ENCODE data around the gene CREBL2. TPM values are rescaled to one million over a fixed set of nuclear protein-coding genes. Genes with fewer than 3 reads are reported as not detected.
"Not testable (repeated sequence)": the region's sequence is repeated elsewhere in the genome, so short reads cannot be mapped to it uniquely, and the experiment has no call there.

The CREBL2 gene
- total and polyA plus RNA-seq, 7 experiments from 2014 or later: 17.3 to 46.5 (median 35.9) TPM

DNA sequence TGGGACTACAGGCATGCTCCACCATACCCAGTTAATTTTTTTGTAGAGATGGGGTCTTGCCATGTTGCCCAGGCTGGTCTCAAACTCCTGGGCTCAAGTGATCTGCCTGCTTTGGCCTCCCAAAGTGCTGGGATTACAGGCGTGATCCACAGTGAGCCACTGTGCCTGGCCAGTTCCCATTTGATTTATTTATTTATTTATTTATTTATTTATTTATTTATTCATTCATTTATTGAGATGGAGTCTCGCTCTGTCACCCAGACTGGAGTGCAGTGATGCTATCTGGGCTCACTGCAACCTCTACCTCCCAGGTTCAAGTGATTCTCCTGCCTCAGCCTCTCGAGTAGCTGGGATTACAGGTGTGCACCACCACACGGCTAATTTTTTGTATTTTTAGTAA lies 41.0 kb downstream of the CREBL2 start:
- H3K27me3 Mint-ChIP-seq; H3K27me3 ChIP-seq (ENCODE audit: control insufficient read depth in 2 of 2, insufficient read depth in 2 of 2, low read length in 2 of 2); ATAC-seq; H3K4me3 Mint-ChIP-seq; intact Hi-C loops (cut with micrococcal nuclease); H3K27ac ChIP-seq (ENCODE audit: low read depth, low read length); DNase-seq; H3K36me3 ChIP-seq (ENCODE audit: control insufficient read depth in 2 of 3, insufficient read depth in 3 of 3, low read length in 3 of 3); H3K4me3 ChIP-seq (ENCODE audit: low read length); H3K4me1 ChIP-seq (ENCODE audit: control insufficient read depth in 2 of 2, insufficient read depth in 2 of 2, low read length in 2 of 2); H3K27ac Mint-ChIP-seq: not testable (repeated sequence)
- CTCF ChIA-PET: interaction anchor here (0.6 to 4.3 kb wide), 3 partner anchors 41 to 275 kb away, joined by 3 to 23 read pairs (median 4); no protein-coding TSS in a partner anchor
- H3K36me3 Mint-ChIP-seq: peaks cover 10 to 37% (median 22%) of the 10 kb centered on the region in 5 donors
- H3K4me1 Mint-ChIP-seq: peaks cover 0 to 19% (median 13%) of the 10 kb centered on the region in 7 donors
- peaks cover 9 to 40% (median 24%) of the 10 kb centered on the region in 11 donors for H3K9me3 Mint-ChIP-seq
- POLR2A ChIA-PET: interaction anchor here (0.7 to 1.4 kb wide), 3 partner anchors 62 to 275 kb away, joined by 3 to 4 read pairs (median 3); no protein-coding TSS in a partner anchor
- H3K9me3 ChIP-seq (ENCODE audit: control insufficient read depth in 2 of 3, low read length in 3 of 3): peaks cover 10 to 25% (median 15%) of the 10 kb centered on the region in 3 experiments

DNA sequence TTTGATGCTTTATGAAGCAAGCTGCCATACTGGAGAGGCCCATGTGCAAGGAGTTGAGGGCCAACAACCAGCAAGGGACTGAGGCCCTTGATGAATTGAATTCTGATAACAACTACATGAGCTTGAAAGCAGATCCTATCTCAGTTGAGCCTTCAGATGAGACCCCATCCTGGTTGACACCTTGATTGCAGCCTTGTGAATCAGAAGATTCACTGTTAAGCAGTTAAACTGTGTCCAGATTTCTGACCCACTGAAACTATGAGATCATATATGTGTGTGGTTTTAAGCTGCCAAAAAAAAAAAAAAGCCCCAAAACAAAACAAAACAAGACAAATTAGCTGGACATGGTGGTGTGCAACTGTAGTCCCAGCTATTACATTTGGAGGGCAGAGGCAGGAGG lies 42.2 kb downstream of the CREBL2 start:
- peaks cover 0 to 19% (median 13%) of the 10 kb centered on the region in 7 donors for H3K4me1 Mint-ChIP-seq
- no peaks in the 10 kb centered on the region for H3K27me3 ChIP-seq (ENCODE audit: control insufficient read depth in 2 of 2, insufficient read depth in 2 of 2, low read length in 2 of 2)
- intact Hi-C loops (cut with micrococcal nuclease): no loop called here
- ATAC-seq (no peak), DNase-seq (no peak)
- no peak overlapping the region for H3K27ac ChIP-seq (ENCODE audit: low read depth, low read length)
- no peak overlapping the region for H3K4me3 ChIP-seq (ENCODE audit: low read length)
- H3K9me3 Mint-ChIP-seq: peaks cover 4 to 28% (median 16%) of the 10 kb centered on the region in 11 donors
- H3K4me3 Mint-ChIP-seq: no peak overlapping the region
- H3K36me3 ChIP-seq (ENCODE audit: control insufficient read depth in 2 of 3, insufficient read depth in 3 of 3, low read length in 3 of 3): no peaks in the 10 kb centered on the region
- ChIA-PET POLR2A (interaction anchor here (0.8 to 1.2 kb wide), 7 partner anchors 38 to 296 kb away, joined by 3 to 5 read pairs (median 3); no protein-coding TSS in a partner anchor), CTCF (interaction anchor here (0.6 to 4.3 kb wide), 10 partner anchors 8 to 277 kb away, joined by 3 to 23 read pairs (median 5); no protein-coding TSS in a partner anchor)
- H3K4me1 ChIP-seq (ENCODE audit: control insufficient read depth in 2 of 2, insufficient read depth in 2 of 2, low read length in 2 of 2): no peaks in the 10 kb centered on the region
- no peaks in the 10 kb centered on the region for H3K27me3 Mint-ChIP-seq
- H3K36me3 Mint-ChIP-seq: peaks cover 0 to 24% (median 14%) of the 10 kb centered on the region in 5 donors
- H3K9me3 ChIP-seq (ENCODE audit: control insufficient read depth in 2 of 3, low read length in 3 of 3): peaks cover 5 to 13% (median 6%) of the 10 kb centered on the region in 3 experiments
- peak overlapping the region in 1 of 9 donors; percentile 36 for H3K27ac Mint-ChIP-seq

DNA sequence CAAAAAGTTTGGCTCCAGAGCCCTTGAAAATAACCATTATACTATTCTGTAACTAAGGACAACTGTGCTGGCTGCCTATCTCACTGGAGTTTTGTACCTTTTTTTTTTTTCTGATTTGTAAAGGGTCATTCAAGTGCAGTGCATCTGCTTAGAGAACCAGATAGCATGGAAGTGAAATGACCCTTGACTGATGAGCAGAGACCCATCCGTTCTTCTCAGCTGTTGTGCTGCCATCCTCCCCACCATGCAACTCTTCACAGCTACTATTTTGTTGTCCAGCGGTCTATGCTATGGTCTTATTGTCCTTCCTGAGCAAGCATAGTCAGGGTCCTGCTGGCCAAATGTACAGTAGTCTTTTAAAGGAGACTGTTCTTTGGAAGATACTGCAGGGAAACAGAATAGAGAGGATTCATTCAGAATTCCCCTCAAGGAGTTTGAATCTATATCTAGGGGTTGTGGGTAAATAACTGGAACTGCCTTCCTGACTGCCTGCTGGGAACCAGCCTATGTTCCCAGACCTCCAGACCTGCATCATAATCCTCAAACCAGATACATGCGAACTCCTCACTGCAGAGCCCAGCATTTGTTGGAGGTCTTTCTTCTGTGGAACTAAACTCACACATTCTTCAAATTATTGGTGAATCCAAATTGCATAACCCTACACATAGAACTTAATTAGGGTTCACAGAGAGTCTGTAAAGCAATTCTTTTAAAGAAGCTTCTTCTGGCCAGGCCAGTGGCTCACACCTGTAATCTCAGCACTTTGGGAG lies 43.2 kb downstream of the CREBL2 start:
- ATAC-seq: no peak
- H3K4me1 ChIP-seq (ENCODE audit: control insufficient read depth in 2 of 2, insufficient read depth in 2 of 2, low read length in 2 of 2): no peaks in the 10 kb centered on the region
- CTCF ChIA-PET: interaction anchor here (0.6 to 4.3 kb wide), 24 partner anchors 8 to 327 kb away, joined by 3 to 23 read pairs (median 5); no protein-coding TSS in a partner anchor
- POLR2A ChIA-PET: interaction anchor here (0.6 to 2.7 kb wide), 13 partner anchors 37 to 297 kb away, joined by 3 to 13 read pairs (median 3); partner anchors contain the start of genes DUSP16 and GPR19
- peaks cover 0 to 17% (median 4%) of the 10 kb centered on the region in 5 donors for H3K36me3 Mint-ChIP-seq
- peak overlapping the region in 2 of 9 donors; percentile 10 to 53 for H3K27ac Mint-ChIP-seq
- intact Hi-C loops (cut with micrococcal nuclease): loop anchor here (5.0 kb wide), 3 partner anchors 33 to 173 kb away; partner anchors contain the start of gene DUSP16 (in 1 of the 2)
- no peak overlapping the region for H3K27ac ChIP-seq (ENCODE audit: low read depth, low read length)
- H3K36me3 ChIP-seq (ENCODE audit: control insufficient read depth in 2 of 3, insufficient read depth in 3 of 3, low read length in 3 of 3): no peaks in the 10 kb centered on the region
- no peaks in the 10 kb centered on the region for H3K27me3 ChIP-seq (ENCODE audit: control insufficient read depth in 2 of 2, insufficient read depth in 2 of 2, low read length in 2 of 2)
- H3K9me3 ChIP-seq (ENCODE audit: control insufficient read depth in 2 of 3, low read length in 3 of 3): peaks cover 0 to 3% (median 0%) of the 10 kb centered on the region in 3 experiments
- H3K4me3 ChIP-seq (ENCODE audit: low read length): no peak overlapping the region
- H3K4me1 Mint-ChIP-seq: peaks cover 0 to 19% (median 13%) of the 10 kb centered on the region in 7 donors
- H3K9me3 Mint-ChIP-seq: peaks cover 0 to 19% (median 8%) of the 10 kb centered on the region in 11 donors
- DNase-seq: no peak
- H3K27me3 Mint-ChIP-seq: no peaks in the 10 kb centered on the region
- no peak overlapping the region for H3K4me3 Mint-ChIP-seq

DNA sequence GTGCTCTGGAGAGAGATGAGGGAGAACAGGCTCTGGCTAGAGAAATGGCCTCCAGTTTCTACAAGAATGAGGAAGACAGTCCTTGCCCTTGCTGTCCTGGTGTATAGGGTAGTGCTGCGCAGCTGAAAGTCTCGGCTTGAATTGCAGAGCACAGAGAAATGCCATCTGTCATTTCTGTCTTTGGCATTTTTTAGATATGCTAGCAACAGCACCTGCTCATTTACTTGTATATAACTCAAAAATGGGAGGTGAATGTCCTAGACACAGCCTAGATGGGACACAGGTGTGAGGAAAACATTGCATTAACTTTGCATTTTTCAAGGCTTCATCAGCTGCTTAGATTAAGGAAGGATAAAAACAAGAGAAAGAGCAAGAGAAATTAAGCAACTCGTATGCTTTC lies 48.5 kb downstream of the CREBL2 start:
- ChIA-PET CTCF (no interaction called here), POLR2A (no interaction called here)
- H3K36me3 ChIP-seq (ENCODE audit: control insufficient read depth in 2 of 3, insufficient read depth in 3 of 3, low read length in 3 of 3): no peaks in the 10 kb centered on the region
- no peaks in the 10 kb centered on the region for H3K9me3 ChIP-seq (ENCODE audit: control insufficient read depth in 2 of 3, low read length in 3 of 3)
- intact Hi-C loops (cut with micrococcal nuclease): no loop called here
- Mint-ChIP-seq H3K27ac (no peak overlapping the region), H3K27me3 (no peaks in the 10 kb centered on the region), H3K36me3 (peaks cover 0 to 5% (median 0%) of the 10 kb centered on the region in 5 donors), H3K4me1 (peaks cover 0 to 10% (median 9%) of the 10 kb centered on the region in 7 donors), H3K4me3 (no peak overlapping the region), H3K9me3 (no peaks in the 10 kb centered on the region)
- no peak overlapping the region for H3K4me3 ChIP-seq (ENCODE audit: low read length)
- H3K27me3 ChIP-seq (ENCODE audit: control insufficient read depth in 2 of 2, insufficient read depth in 2 of 2, low read length in 2 of 2): no peaks in the 10 kb centered on the region
- ATAC-seq (no peak), DNase-seq (no peak)
- no peak overlapping the region for H3K27ac ChIP-seq (ENCODE audit: low read depth, low read length)
- H3K4me1 ChIP-seq (ENCODE audit: control insufficient read depth in 2 of 2, insufficient read depth in 2 of 2, low read length in 2 of 2): no peaks in the 10 kb centered on the region

DNA sequence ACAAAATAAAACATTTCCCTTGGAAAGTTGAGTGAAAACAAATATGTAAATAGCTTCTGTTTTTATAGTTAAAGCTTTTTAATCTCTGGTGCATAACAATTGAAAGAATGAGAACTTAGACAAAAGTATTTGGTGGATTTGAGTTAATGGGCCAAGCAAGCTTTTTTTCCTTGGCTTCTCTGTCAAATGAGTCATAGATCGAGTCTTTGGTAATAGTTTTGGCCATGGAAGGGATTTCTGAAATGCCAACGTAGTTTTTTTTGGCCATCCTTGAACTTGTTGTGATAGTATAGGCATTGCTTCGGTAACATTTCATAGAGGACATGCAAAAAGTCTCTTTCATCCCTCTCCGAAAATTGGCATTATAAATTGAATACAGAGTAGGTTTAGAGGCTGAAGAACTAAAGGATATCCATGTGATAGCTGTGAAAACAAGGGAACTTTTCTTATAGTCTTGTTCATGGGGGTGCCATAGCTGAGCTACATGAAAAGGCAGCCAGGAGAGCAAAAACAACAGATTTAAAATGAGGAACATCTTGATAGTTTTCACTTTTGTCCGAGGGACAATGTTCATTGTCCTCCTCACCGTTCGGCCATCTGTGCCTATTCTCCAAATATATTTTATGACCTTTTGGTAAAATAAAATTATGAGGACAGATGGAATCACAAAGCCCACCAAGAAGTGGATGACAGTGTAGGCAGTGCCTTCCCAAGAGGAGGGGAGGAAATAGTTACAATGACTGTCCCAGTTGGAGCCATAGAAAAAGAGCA lies 49.6 kb downstream of the CREBL2 start:
- ATAC-seq (no peak), DNase-seq (no peak)
- H3K27me3 ChIP-seq (ENCODE audit: control insufficient read depth in 2 of 2, insufficient read depth in 2 of 2, low read length in 2 of 2): no peaks in the 10 kb centered on the region
- H3K4me3 Mint-ChIP-seq: no peak overlapping the region
- no peaks in the 10 kb centered on the region for H3K4me1 ChIP-seq (ENCODE audit: control insufficient read depth in 2 of 2, insufficient read depth in 2 of 2, low read length in 2 of 2)
- H3K9me3 Mint-ChIP-seq: no peaks in the 10 kb centered on the region
- intact Hi-C loops (cut with micrococcal nuclease): no loop called here
- no peak overlapping the region for H3K4me3 ChIP-seq (ENCODE audit: low read length)
- no peaks in the 10 kb centered on the region for H3K36me3 ChIP-seq (ENCODE audit: control insufficient read depth in 2 of 3, insufficient read depth in 3 of 3, low read length in 3 of 3)
- POLR2A ChIA-PET: interaction anchor here (1.1 kb wide), 1 partner anchor 219 kb away, joined by 3 read pairs; no protein-coding TSS in a partner anchor
- no peaks in the 10 kb centered on the region for H3K9me3 ChIP-seq (ENCODE audit: control insufficient read depth in 2 of 3, low read length in 3 of 3)
- CTCF ChIA-PET: no interaction called here
- H3K27ac Mint-ChIP-seq: peak overlapping the region in 1 of 9 donors; percentile 82
- peaks cover 0 to 5% (median 0%) of the 10 kb centered on the region in 5 donors for H3K36me3 Mint-ChIP-seq
- H3K4me1 Mint-ChIP-seq: peaks cover 0 to 3% (median 0%) of the 10 kb centered on the region in 7 donors
- no peaks in the 10 kb centered on the region for H3K27me3 Mint-ChIP-seq
- H3K27ac ChIP-seq (ENCODE audit: low read depth, low read length): no peak overlapping the region

DNA sequence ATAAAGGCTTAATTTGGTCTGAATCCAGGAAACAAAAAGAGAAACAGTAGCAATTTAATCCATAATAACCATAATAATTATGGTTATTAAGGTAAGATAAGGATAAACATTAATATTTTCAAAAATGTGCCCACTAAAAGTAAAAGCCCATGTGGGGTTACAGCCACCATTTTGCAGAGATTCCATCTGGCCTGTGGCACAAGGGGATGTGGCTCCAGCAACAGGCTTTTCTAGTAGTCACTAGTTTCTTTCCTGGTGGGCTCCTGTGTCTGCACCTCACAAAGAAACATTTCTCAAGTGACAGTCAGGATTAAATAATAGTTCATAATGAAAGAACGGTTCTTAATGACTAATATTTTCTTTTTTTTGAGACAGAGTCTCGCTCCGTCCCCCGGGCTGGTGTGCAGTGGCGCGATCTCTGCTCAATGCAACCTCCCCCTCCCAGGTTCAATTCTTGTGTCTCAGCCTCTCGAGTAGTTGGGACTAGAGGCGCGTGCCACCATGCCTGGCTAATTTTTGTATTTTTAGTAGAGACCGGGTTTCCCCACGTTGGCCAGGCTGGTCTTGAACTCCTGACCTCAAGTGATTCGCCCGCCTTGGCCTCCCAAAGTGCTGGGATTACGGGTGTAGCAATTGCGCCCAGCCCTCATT lies 52.1 kb downstream of the CREBL2 start:
- Mint-ChIP-seq H3K27me3 (no peaks in the 10 kb centered on the region), H3K27ac (no peak overlapping the region), H3K4me3 (no peak overlapping the region), H3K9me3 (no peaks in the 10 kb centered on the region), H3K36me3 (peaks cover 0 to 5% (median 0%) of the 10 kb centered on the region in 5 donors), H3K4me1 (peaks cover 0 to 3% (median 0%) of the 10 kb centered on the region in 7 donors)
- Histone ChIP-seq H3K4me1 (ENCODE audit: control insufficient read depth in 2 of 2, insufficient read depth in 2 of 2, low read length in 2 of 2) (no peaks in the 10 kb centered on the region), H3K27ac (ENCODE audit: low read depth, low read length) (no peak overlapping the region), H3K36me3 (ENCODE audit: control insufficient read depth in 2 of 3, insufficient read depth in 3 of 3, low read length in 3 of 3) (no peaks in the 10 kb centered on the region), H3K27me3 (ENCODE audit: control insufficient read depth in 2 of 2, insufficient read depth in 2 of 2, low read length in 2 of 2) (no peaks in the 10 kb centered on the region), H3K4me3 (ENCODE audit: low read length) (no peak overlapping the region), H3K9me3 (ENCODE audit: control insufficient read depth in 2 of 3, low read length in 3 of 3) (no peaks in the 10 kb centered on the region)
- POLR2A ChIA-PET: no interaction called here
- intact Hi-C loops (cut with micrococcal nuclease): no loop called here
- DNase-seq: no peak
- CTCF ChIA-PET: interaction anchor here (0.6 to 1.5 kb wide), 4 partner anchors 10 to 287 kb away, joined by 3 to 6 read pairs (median 5); no protein-coding TSS in a partner anchor
- no peak for ATAC-seq

Data from naive thymus-derived CD4-positive, alpha-beta T cell (primary cell).